ENCODE data around the gene KCNK5.
A peak's percentile ranks its signal among the peaks of the same experiment; 100 is the strongest.

The KCNK5 gene

GRCh38 chr6:39170389-39170788, 58.9 kb downstream of the KCNK5 start:
- DNase-seq = no peak

GRCh38 chr6:39169448-39170344, 59.6 kb downstream of the KCNK5 start:
- no peak for DNase-seq

- DNase-seq = no peak
These were observed 61.2 kb downstream of the KCNK5 start for GRCh38 chr6:39167866-39168625.

- no peak for DNase-seq
These were observed 62.0 kb downstream of the KCNK5 start for GRCh38 chr6:39167321-39167720.

- DNase-seq = no peak
These were observed 62.4 kb downstream of the KCNK5 start for GRCh38 chr6:39166912-39167290.

- peak; percentile 95 for DNase-seq
These were observed 62.9 kb downstream of the KCNK5 start for GRCh38 chr6:39166189-39166911.

- no peak for DNase-seq
These were observed 71.8 kb downstream of the KCNK5 start for GRCh38 chr6:39157511-39157910.

GRCh38 chr6:39156801-39157200, 72.5 kb downstream of the KCNK5 start:
- no peak for DNase-seq

- DNase-seq = no peak
These were observed 74.6 kb downstream of the KCNK5 start for GRCh38 chr6:39154705-39155104.

GRCh38 chr6:39153766-39154397, 75.4 kb downstream of the KCNK5 start:
- peak; percentile 37 for DNase-seq

GRCh38 chr6:39152262-39152661, 77.0 kb downstream of the KCNK5 start:
- no peak for DNase-seq

- DNase-seq = no peak
These were observed 78.1 kb downstream of the KCNK5 start for GRCh38 chr6:39151211-39151610.

- DNase-seq = no peak
These were observed 84.6 kb downstream of the KCNK5 start for GRCh38 chr6:39144481-39145173.

GRCh38 chr6:39143238-39143930, 85.9 kb downstream of the KCNK5 start:
- no peak for DNase-seq

- DNase-seq = no peak
These were observed 88.6 kb downstream of the KCNK5 start for GRCh38 chr6:39140556-39141167.

All from stimulated activated CD8-positive, alpha-beta memory T cell treated with anti-CD3 and anti-CD28 coated beads, Interleukin-4, amount 100 ng/mL, for 48 hours (primary cell).